ENCODE data around the gene ESR1. TPM values are rescaled to one million over a fixed set of nuclear protein-coding genes. Genes with fewer than 3 reads are reported as not detected.

The ESR1 gene
- total and polyA plus RNA-seq, 12 donors = 0.28 to 9.4 (median 3.8) TPM

DNA sequence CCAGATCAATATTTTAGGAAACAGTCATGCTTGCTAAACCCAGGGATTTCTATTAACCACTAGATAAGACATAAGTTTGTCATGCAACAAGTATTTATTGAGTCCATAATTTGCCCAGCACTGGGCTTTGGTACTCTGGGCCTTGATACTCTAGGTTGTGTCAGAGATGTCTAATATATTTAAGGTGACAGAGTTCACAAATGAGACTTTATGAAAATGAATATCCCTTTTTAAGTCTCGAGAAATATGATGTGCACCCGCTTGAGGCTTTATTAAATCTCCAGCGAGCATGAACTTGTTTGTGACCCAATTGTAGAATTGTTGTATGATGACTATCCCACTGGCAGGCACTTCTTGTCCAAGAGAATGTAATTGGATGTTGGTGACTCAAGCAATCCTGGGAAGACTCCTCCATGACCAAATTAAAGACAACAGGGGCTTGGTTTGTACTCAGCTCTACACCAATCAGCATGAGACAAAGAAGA lies 109.2 kb downstream of the ESR1 start:
- no peak overlapping the region for H3K27ac ChIP-seq
- no peaks in the 10 kb centered on the region for H3K27me3 ChIP-seq
- H3K4me1 ChIP-seq (replicated peaks in 1 of 2) = no peaks in the 10 kb centered on the region
- intact Hi-C loops (cut with DNase I) = no loop called here
- no peaks in the 10 kb centered on the region for H3K9me3 ChIP-seq (replicated peaks in 1 of 3)
- no peak overlapping the region for H3K4me3 ChIP-seq
- no peak for DNase-seq
- WGBS, 4 donors = 81 to 87% (median 84%) methylated on average over 3 of the region's 3 CpGs
- TF ChIP-seq, protein P1, sequence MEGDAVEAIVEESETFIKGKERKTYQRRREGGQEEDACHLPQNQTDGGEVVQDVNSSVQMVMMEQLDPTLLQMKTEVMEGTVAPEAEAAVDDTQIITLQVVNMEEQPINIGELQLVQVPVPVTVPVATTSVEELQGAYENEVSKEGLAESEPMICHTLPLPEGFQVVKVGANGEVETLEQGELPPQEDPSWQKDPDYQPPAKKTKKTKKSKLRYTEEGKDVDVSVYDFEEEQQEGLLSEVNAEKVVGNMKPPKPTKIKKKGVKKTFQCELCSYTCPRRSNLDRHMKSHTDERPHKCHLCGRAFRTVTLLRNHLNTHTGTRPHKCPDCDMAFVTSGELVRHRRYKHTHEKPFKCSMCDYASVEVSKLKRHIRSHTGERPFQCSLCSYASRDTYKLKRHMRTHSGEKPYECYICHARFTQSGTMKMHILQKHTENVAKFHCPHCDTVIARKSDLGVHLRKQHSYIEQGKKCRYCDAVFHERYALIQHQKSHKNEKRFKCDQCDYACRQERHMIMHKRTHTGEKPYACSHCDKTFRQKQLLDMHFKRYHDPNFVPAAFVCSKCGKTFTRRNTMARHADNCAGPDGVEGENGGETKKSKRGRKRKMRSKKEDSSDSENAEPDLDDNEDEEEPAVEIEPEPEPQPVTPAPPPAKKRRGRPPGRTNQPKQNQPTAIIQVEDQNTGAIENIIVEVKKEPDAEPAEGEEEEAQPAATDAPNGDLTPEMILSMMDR (IDR thresholded peaks at IDR 0.05) = no peak
- no peak for TF ChIP-seq POLR2A (IDR thresholded peaks at IDR 0.05)
- no peaks in the 10 kb centered on the region for H3K36me3 ChIP-seq (replicated peaks in 1 of 2)

DNA sequence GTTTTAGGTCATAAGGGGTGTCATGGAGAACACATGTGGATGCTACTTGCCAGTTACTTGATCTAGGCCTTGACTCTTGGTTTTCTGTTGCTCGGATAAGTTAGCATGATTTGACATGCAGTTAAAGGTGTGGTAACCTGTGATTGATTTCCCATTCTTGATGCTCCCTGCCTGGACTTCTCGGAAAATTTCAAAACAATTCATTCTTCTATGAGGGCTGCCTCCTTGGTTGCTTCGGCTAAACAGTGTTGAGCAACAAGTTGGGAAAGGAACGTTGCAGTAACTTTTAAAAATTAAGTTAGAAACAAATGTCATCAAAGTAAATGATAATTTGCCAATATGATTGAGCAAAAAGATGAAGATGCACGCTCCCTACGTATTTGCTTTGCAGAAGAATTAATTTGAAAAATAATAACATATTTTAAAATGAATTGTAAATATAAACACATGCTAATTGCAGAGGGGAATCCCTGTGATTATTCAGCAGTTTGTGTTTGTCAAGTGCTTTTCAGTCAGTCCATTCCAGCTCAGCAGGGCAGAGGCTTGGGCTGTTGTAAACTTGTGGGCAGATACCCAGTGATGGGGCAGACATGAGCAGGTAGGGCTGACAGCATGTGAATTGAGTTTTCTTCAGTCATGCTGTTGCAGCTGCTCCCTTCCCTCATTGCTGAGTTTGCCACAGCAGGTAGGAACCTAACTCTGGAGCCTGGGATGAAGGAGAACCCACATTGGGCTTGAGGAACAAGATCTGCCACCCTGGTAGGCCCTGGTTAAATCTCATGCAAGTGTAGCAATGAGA lies 110.2 kb downstream of the ESR1 start:
- H3K4me1 ChIP-seq (replicated peaks in 1 of 2) = no peaks in the 10 kb centered on the region
- no peaks in the 10 kb centered on the region for H3K27me3 ChIP-seq
- H3K4me3 ChIP-seq = no peak overlapping the region
- 80 to 89% (median 83%) methylated on average over 6 of the region's 6 CpGs for WGBS, 4 donors
- no peak for DNase-seq
- TF ChIP-seq, protein P1 (IDR thresholded peaks at IDR 0.05) = no peak
- no peak for TF ChIP-seq POLR2A (IDR thresholded peaks at IDR 0.05)
- H3K9me3 ChIP-seq (replicated peaks in 1 of 3) = no peaks in the 10 kb centered on the region
- no peak overlapping the region for H3K27ac ChIP-seq
- no peaks in the 10 kb centered on the region for H3K36me3 ChIP-seq (replicated peaks in 1 of 2)
- intact Hi-C loops (cut with DNase I) = no loop called here

DNA sequence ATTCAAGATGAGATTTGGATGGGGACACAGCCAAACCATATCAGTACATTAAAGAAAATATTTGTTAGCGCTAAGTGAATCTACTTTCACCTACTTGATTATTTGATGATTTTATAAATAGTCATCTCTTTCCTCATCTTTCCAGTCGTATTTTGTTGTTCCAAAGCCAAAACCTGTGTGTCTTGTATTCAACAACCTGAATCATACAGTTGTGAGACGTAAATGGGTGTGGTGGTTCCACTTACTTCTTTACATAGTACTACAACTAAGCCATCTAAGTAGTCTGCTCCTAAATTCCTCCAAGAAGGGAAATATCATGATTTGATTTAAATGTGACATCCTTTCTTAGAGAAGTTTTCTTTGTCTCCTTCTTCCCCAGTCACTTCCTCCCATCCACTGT lies 132.8 kb downstream of the ESR1 start:
- no peak overlapping the region for H3K4me3 ChIP-seq
- intact Hi-C loops (cut with DNase I) = no loop called here
- no peaks in the 10 kb centered on the region for H3K36me3 ChIP-seq (replicated peaks in 1 of 2)
- TF ChIP-seq, protein P1 (IDR thresholded peaks at IDR 0.05) = no peak
- TF ChIP-seq POLR2A (IDR thresholded peaks at IDR 0.05) = no peak
- H3K4me1 ChIP-seq (replicated peaks in 1 of 2) = no peaks in the 10 kb centered on the region
- no peaks in the 10 kb centered on the region for H3K9me3 ChIP-seq (replicated peaks in 1 of 3)
- WGBS, 4 donors = 81 to 87% (median 85%) methylated on average over 3 of the region's 3 CpGs
- H3K27ac ChIP-seq = no peak overlapping the region
- no peaks in the 10 kb centered on the region for H3K27me3 ChIP-seq
- DNase-seq = no peak

DNA sequence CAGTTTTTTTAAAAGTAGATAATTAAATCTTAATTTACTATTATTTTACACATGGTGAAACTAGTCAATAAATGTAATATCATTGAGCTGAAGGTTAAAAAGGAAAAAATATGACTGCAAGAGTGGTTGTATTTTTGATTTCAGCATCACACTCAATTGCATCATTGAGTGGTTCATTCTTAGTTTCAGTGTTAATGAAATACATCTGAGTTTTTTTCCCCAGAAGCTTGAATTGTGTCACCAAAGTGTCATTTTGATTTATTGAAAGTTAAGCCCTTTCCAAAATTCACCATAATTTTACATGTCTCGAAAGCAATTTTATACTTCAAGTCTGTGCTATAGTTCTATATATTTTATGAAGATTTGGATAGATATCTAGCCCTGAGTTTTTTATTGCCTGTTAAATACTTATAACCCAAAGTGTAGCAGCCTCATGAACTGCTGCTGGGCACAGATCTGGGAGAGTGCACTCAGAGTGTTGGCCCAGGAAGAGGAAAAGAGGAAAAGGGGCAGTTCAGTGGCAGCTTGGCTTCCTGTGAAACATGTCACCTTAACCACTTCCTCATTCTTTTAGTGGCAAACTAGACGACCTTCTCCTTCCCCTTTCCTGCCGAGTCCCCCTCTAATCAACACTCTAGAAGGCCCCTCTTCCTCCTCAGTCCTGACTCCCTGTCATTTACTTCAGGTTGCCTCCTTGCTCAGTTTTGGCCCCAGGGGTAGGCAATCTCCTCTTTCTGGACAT lies 140.7 kb downstream of the ESR1 start:
- H3K36me3 ChIP-seq (replicated peaks in 1 of 2) = no peaks in the 10 kb centered on the region
- H3K4me1 ChIP-seq (replicated peaks in 1 of 2) = no peaks in the 10 kb centered on the region
- H3K9me3 ChIP-seq (replicated peaks in 1 of 3) = no peaks in the 10 kb centered on the region
- peak in 1 of 7 donors; percentile 4 for DNase-seq
- H3K27me3 ChIP-seq = no peaks in the 10 kb centered on the region
- intact Hi-C loops (cut with DNase I) = no loop called here
- no peak for TF ChIP-seq POLR2A (IDR thresholded peaks at IDR 0.05)
- TF ChIP-seq, protein P1 (IDR thresholded peaks at IDR 0.05) = no peak
- 48 to 54% (median 53%) methylated on average over 3 of the region's 3 CpGs for WGBS, 4 donors
- H3K4me3 ChIP-seq = no peak overlapping the region
- no peak overlapping the region for H3K27ac ChIP-seq
